HG02678 (cell line): ENCODE results near the gene APOD.
"Not testable (repeated sequence)": the region's sequence is repeated elsewhere in the genome, so short reads cannot be mapped to it uniquely, and the experiment has no call there.

Experiments
- ATAC-seq: cut with Tn5 transposase; IDR thresholded peaks from one replicate; pipeline ENCODE4 v1.9.1; 2021; ENCODE audit warnings: mild to moderate bottlenecking, moderate library complexity; ENCODE audit not compliant: unreplicated experiment

The APOD gene

DNA sequence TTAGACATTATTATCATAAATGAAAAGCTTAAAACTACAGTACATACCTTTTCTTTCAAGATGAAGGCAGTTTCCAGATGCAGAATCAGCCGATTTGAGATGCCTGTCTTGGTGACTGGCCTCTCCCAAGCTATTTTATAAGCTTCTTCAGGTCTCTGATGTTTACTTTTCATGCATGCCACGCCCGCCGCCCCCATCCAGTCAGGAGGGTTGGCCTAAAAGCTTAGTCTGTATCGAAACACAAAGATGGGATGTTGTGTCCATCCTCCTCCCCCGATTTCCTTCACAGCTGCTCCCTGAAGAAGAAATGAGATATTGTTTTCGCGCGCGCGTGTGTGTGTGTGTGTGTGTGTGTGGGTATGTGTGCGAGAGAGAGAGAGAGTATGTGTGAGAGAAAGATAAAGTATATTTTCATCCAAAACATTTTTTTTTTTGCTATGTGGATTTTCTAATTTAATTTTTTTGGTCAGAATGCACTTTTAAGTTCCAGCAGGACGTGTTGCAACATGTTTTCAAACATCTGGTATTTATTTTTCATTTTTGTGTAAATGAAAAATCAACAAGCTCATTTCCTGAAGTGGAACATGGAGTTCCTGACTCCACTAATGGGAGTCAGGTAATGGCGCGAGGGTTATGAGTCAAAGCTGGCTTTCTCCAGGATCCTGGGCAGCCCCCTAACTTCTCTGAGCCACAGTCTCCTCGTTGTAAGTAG lies at the start of gene APOD:
TSS of gene APOD (minus strand) at position 110 of the 712 bp plus-strand sequence. CDS start 4,479 bp downstream, outside the sequence.
- no peak for ATAC-seq

- ATAC-seq = not testable (repeated sequence)
Measured at GRCh38 chr3:195633351-195633750, 49.6 kb upstream of the APOD start.

GRCh38 chr3:195632501-195633185 lies 48.9 kb upstream of the APOD start:
- ATAC-seq = not testable (repeated sequence)

- not testable (repeated sequence) for ATAC-seq
Measured at GRCh38 chr3:195632046-195632445, 48.3 kb upstream of the APOD start.

GRCh38 chr3:195630938-195631495 lies 47.3 kb upstream of the APOD start:
- not testable (repeated sequence) for ATAC-seq

- peak; percentile 39 for ATAC-seq
Measured at GRCh38 chr3:195630086-195630917, 46.6 kb upstream of the APOD start.

- not testable (repeated sequence) for ATAC-seq
Measured at GRCh38 chr3:195629682-195630081, 45.9 kb upstream of the APOD start.

DNA sequence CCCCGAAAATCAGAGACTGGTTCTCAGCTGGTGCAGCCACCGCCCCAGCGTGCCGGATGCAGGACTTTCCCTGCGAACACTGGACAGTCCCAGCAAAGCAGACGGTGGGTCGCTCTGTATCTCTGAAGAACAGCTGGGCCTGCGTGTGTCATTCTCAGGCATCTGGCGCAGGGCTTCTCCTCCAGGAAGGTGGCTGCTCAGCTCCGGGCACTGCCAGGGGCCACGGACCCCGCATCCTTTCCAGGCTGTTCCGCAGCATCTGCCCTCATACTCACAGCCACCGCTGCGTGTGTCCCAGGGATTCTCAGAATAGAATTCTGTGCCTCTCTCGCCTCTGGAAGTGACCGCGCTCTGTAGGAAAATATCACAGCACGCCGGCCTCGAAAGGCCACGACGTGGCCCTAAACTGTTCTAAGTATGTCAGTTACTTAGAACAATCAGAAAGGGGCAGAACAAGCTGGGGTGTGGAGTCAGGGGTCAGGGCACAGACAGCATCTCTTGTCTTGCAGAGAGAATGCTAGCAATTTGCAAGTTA lies 44.7 kb upstream of the APOD start:
- not testable (repeated sequence) for ATAC-seq

GRCh38 chr3:195627515-195628385 lies 44.0 kb upstream of the APOD start:
- not testable (repeated sequence) for ATAC-seq

DNA sequence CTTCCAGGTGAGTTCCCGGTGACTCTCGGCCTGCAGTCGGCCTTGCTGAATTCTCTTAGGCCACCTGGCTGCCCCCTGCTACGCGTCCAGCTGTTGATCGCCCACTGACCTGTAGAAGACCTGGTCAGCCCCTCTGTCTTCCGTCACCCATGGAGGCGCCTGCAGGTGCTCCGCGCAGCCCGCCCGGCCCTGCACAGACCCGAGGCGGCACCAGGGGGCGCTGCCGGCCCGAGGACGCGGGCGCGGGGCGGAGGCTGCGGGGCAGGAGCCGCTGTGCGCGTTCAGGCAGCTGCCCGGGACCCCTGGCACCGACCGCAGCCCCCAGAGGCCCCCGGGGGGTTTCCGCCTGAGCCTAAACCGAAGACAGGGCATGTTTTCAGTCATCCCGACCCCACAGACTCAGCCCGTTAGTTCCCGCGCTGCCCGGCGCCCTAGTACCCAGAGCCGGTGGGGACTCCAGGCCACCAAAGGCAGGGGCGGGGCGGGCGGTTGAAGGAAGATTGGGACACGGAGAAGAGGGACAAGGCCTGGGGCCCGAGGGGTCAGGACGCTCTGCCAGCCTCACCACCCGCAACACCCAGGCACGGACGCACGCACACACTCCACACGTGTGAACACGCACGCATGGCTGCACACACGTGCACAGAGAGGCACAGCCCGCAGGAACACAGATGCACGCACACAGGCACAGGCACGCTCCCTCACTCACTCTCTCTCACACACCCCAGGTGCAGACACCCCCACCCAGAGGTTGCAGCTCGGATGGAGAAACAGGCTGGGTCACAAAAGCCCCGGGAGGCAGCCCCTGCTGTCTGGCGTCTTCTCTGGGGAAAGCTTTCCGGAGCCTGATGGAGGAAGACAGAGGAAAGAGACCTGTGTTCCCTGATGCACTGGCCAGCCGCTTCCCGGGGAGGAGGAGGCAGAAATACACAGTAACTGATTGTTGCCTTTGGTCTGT lies 41.1 kb upstream of the APOD start:
- ATAC-seq = peak; percentile 86

- ATAC-seq = not testable (repeated sequence)
Measured at GRCh38 chr3:195624171-195624570, 40.4 kb upstream of the APOD start.

DNA sequence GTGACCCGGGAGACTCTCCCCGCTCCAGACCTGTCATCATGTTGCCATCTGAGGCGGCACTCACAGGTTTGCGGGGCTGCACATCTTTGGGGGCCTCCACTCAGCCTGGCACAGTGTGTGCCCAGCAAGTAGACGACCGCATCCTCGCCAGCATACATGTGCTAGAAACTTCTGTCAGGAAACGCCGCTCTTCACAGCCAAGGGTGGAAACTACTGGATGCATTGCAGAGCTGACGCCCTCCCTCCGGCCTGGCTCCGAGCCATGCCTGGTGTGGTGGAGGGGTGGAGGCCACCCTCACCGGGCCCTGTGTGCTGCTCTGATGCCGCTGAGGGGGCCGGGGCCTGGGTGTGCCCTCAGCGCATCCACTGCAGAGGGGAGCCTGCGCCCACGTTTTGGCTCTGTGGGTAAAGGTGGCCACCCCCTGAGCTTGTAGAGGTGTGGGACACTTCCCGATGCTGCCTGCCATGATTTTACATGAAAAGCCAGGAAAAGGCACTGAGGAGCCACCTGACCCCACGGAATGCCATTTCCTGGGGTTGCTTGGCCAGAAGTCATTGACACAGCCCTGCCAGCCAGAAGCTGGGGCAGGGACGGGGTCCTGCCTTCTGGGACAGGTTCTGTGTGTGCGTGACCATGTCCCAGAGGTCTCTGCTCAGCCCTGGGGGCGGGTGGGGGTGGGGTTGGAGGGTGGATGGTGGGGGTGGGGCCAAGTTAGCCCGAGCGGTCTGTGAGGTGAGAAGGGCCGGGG lies 39.7 kb upstream of the APOD start:
- ATAC-seq = not testable (repeated sequence)

DNA sequence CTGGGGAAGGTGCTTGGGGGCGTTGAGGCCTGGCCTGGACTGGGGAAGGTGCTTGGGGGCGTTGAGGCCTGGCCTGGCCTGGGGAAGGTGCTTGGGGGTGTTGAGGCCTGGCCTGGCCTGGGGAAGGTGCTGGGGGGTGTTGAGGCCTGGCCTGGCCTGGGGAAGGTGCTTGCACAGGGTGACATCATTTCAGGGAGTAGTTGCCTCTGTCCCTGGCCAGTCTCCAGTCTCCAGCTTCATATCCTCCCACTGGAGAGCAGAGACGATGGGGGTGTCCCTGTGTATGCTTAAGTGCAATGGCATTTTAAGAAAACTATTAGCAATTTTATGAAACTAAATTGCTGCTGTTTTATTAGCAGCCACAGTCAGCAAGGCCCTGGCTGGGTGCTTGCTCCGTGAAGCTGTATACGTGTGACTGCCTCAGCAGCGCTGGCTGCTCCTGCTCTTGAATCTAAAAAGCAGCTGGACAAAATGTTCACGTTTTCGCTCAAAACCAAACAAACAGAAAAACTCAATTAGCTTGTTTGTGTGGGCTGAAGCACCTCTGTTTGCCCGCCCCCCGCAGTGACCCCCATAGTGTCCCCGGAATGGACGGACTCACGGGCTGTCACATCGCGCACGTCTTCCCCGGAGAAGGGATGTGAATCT lies 38.9 kb upstream of the APOD start:
- not testable (repeated sequence) for ATAC-seq

DNA sequence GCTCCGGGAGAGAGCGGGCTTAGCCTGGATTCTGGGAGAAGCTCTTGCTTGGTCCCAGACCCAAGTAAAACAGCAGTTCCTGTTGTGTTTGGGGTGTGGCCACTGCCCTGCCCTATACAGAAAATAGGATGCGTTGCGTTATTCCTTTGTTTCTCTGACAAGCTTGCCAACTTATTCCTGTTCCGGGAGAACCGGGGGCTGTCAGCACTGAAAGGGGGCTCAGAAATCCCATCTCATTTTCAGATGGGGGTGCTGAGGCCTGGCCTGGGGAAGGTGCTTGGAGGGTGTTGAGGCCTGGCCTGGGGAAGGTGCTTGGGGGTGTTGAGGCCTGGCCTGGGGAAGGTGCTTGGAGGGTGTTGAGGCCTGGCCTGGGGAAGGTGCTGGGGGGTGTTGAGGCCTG lies 38.3 kb upstream of the APOD start:
- not testable (repeated sequence) for ATAC-seq

DNA sequence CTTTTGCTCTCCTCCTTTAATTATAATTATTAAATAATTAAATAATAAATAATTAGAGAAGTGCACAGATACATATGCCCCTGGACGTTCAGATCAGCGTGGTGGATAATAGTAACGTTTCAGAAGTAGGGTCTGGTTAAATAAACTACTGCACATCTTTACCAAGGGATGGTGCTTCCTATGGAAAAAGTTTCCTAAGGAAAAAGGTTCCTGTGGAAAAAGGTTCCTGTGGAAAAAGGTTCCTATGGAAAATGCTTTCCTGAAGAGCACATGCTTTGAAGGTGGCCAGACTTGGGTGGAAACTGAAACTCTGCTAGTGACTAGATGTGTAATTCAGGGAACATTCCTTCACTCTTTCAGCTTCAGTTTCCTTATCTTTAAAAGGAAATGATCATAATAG lies 37.4 kb upstream of the APOD start:
- ATAC-seq = not testable (repeated sequence)

- ATAC-seq = not testable (repeated sequence)
Measured at GRCh38 chr3:195620476-195620875, 36.7 kb upstream of the APOD start.

- ATAC-seq = not testable (repeated sequence)
Measured at GRCh38 chr3:195619591-195620369, 36.0 kb upstream of the APOD start.
